CD4-positive, alpha-beta T cell treated with Interleukin-17A for 1 hour (primary cell): ENCODE data around the gene MYO9B.
"Not testable (repeated sequence)": the region's sequence is repeated elsewhere in the genome, so short reads cannot be mapped to it uniquely, and the experiment has no call there.

Experiments
- DNase-seq: peaks from one replicate; pipeline ENCODE4 v3.0.0-alpha.2; 2020

Gene MYO9B

GRCh38 chr19:17183271-17183761 is 107.7 kb downstream of the MYO9B start:
- DNase-seq = peak; percentile 25

GRCh38 chr19:17183858-17184321 is 108.3 kb downstream of the MYO9B start:
- peak; percentile 31 for DNase-seq

- DNase-seq = peak; percentile 69
Observed at GRCh38 chr19:17184371-17184841, 108.8 kb downstream of the MYO9B start.

- no peak for DNase-seq
Observed at GRCh38 chr19:17185590-17185989, 110.0 kb downstream of the MYO9B start.

GRCh38 chr19:17191736-17192135 is 116.2 kb downstream of the MYO9B start:
- not testable (repeated sequence) for DNase-seq

- DNase-seq = no peak
Observed at GRCh38 chr19:17192751-17193150, 117.2 kb downstream of the MYO9B start.

GRCh38 chr19:17194608-17195007 is 119.0 kb downstream of the MYO9B start:
- DNase-seq = no peak

- DNase-seq = no peak
Observed at GRCh38 chr19:17195106-17195505, 119.5 kb downstream of the MYO9B start.

- DNase-seq = no peak
Observed at GRCh38 chr19:17196610-17197009, 121.0 kb downstream of the MYO9B start.

- no peak for DNase-seq
Observed at GRCh38 chr19:17197666-17198065, 122.1 kb downstream of the MYO9B start.

GRCh38 chr19:17200408-17201079 is 125.0 kb downstream of the MYO9B start:
- no peak for DNase-seq

- no peak for DNase-seq
Observed at GRCh38 chr19:17202249-17202648, 126.7 kb downstream of the MYO9B start.

GRCh38 chr19:17202713-17203112 is 127.1 kb downstream of the MYO9B start:
- DNase-seq = no peak

- peak; percentile 70 for DNase-seq
Observed at GRCh38 chr19:17205237-17206140, 129.9 kb downstream of the MYO9B start.

GRCh38 chr19:17206736-17207581 is 131.4 kb downstream of the MYO9B start:
- DNase-seq = no peak

GRCh38 chr19:17209126-17210036 is 133.8 kb downstream of the MYO9B start:
- peak; percentile 51 for DNase-seq

- DNase-seq = no peak
Observed at GRCh38 chr19:17210296-17210695, 134.7 kb downstream of the MYO9B start.

- no peak for DNase-seq
Observed at GRCh38 chr19:17211547-17212446, 136.2 kb downstream of the MYO9B start.

- DNase-seq = no peak
Observed at GRCh38 chr19:17213334-17213733, 137.8 kb downstream of the MYO9B start.

- no peak for DNase-seq
Observed at GRCh38 chr19:17214508-17215126, 139.0 kb downstream of the MYO9B start.
